Activated CD8-positive, alpha-beta memory T cell treated with anti-CD3 and anti-CD28 coated beads, Interleukin-2, amount 50 U/mL, for 24 hours (primary cell): ENCODE measurements around the gene AGPAT2.

Experiments used
- DNase-seq: peaks from one replicate; pipeline ENCODE4 v3.0.0-alpha.2; 2020; ENCODE audit errors: extremely low read depth

Gene AGPAT2

GRCh38 chr9:136626740-136627642 is 60.3 kb downstream of the AGPAT2 start:
- DNase-seq: no peak

GRCh38 chr9:136626066-136626725 is 61.1 kb downstream of the AGPAT2 start:
- DNase-seq: no peak

- no peak for DNase-seq
These were observed 61.9 kb downstream of the AGPAT2 start for GRCh38 chr9:136625101-136626065.

- DNase-seq: no peak
These were observed 62.9 kb downstream of the AGPAT2 start for GRCh38 chr9:136624184-136624951.

GRCh38 chr9:136623842-136624183 is 63.4 kb downstream of the AGPAT2 start:
- DNase-seq: no peak
